DOHH2 (cell line): ENCODE results near the gene JUP.

Source experiments
- CTCF ChIP-seq: fragments of 200-600 bp; sonication (generic); IDR thresholded peaks from one replicate; pipeline ENCODE4 v1.5.1; 2014; ENCODE audit warnings: antibody characterized with exemption, mild to moderate bottlenecking, low read depth, low read length; ENCODE audit not compliant: poor library complexity, severe bottlenecking
- EZH2phosphoT487 ChIP-seq: fragments of 200-600 bp; sonication (generic); IDR thresholded peaks from 2 replicates; pipeline ENCODE4 v1.6.1; 2017; ENCODE audit warnings: borderline replicate concordance, mild to moderate bottlenecking, antibody characterized with exemption, low read length, moderate library complexity, mixed read lengths

- TF ChIP-seq CTCF (no peak), EZH2phosphoT487 (no peak)
Observed at GRCh38 chr17:41773731-41774193, 12.7 kb downstream of the JUP start.
